ENCODE results near the gene KRTAP5-1.

Gene KRTAP5-1

GRCh38 chr11:1573903-1574237, 11.2 kb downstream of the KRTAP5-1 start:
- H3K4me1 Mint-ChIP-seq (ENCODE audit: low read depth in 2 of 2): peaks cover 23 to 30% of the 10 kb centered on the region in 2 donors
- no peak for DNase-seq
- H3K27ac Mint-ChIP-seq: peak overlapping the region; percentile 95
- H3K27me3 Mint-ChIP-seq: no peaks in the 10 kb centered on the region
- no peak for ATAC-seq (replicated peaks)
- peaks cover 55% of the 10 kb centered on the region for H3K36me3 Mint-ChIP-seq (ENCODE audit: insufficient read depth)
- H3K4me3 Mint-ChIP-seq: peak overlapping the region; percentile 89 to 91
- peaks cover 0 to 3% of the 10 kb centered on the region in 2 donors for H3K9me3 Mint-ChIP-seq

GRCh38 chr11:1573077-1573902, 11.8 kb downstream of the KRTAP5-1 start:
- peak; percentile 42 to 55 (median 43) for DNase-seq
- H3K36me3 Mint-ChIP-seq (ENCODE audit: insufficient read depth): peaks cover 61% of the 10 kb centered on the region
- H3K4me3 Mint-ChIP-seq: peak overlapping the region; percentile 89 to 91
- peaks cover 27 to 35% of the 10 kb centered on the region in 2 donors for H3K4me1 Mint-ChIP-seq (ENCODE audit: low read depth in 2 of 2)
- peak; percentile 21 for ATAC-seq (replicated peaks)
- H3K9me3 Mint-ChIP-seq: peaks cover 0 to 3% of the 10 kb centered on the region in 2 donors
- H3K27ac Mint-ChIP-seq: peak overlapping the region; percentile 95
- no peaks in the 10 kb centered on the region for H3K27me3 Mint-ChIP-seq

- ATAC-seq (replicated peaks) (peak; percentile 52), DNase-seq (peak; percentile 93 to 96 (median 96))
- peaks cover 69% of the 10 kb centered on the region for H3K36me3 Mint-ChIP-seq (ENCODE audit: insufficient read depth)
- H3K9me3 Mint-ChIP-seq: no peaks in the 10 kb centered on the region
- no peaks in the 10 kb centered on the region for H3K27me3 Mint-ChIP-seq
- H3K4me1 Mint-ChIP-seq (ENCODE audit: low read depth in 2 of 2): peaks cover 31 to 35% of the 10 kb centered on the region in 2 donors
- peak within 1 kb of the TSS; percentile 89 to 91 for H3K4me3 Mint-ChIP-seq
- peak within 1 kb of the TSS; percentile 95 for H3K27ac Mint-ChIP-seq
These were observed 12.6 kb downstream of the KRTAP5-1 start, which contains the start of gene DUSP8 for GRCh38 chr11:1572197-1573076. Gene DUSP8 (minus strand): TSS chr11:1572271. CDS start chr11:1565826, 6,445 bp downstream.

- Mint-ChIP-seq H3K27me3 (no peaks in the 10 kb centered on the region), H3K9me3 (no peaks in the 10 kb centered on the region), H3K27ac (no peak overlapping the region), H3K36me3 (ENCODE audit: insufficient read depth) (peaks cover 74% of the 10 kb centered on the region), H3K4me1 (ENCODE audit: low read depth in 2 of 2) (peaks cover 35 to 37% of the 10 kb centered on the region in 2 donors), H3K4me3 (no peak overlapping the region)
- DNase-seq (no peak), ATAC-seq (replicated peaks) (no peak)
These were observed 13.3 kb downstream of the KRTAP5-1 start for GRCh38 chr11:1571760-1572196.

- Mint-ChIP-seq H3K27me3 (no peaks in the 10 kb centered on the region), H3K9me3 (no peaks in the 10 kb centered on the region), H3K4me3 (peak overlapping the region; percentile 73 to 75), H3K27ac (peak overlapping the region; percentile 93), H3K36me3 (ENCODE audit: insufficient read depth) (peaks cover 79% of the 10 kb centered on the region), H3K4me1 (ENCODE audit: low read depth in 2 of 2) (peaks cover 37 to 38% of the 10 kb centered on the region in 2 donors)
- no peak for ATAC-seq (replicated peaks)
- DNase-seq: no peak
These were observed 14.0 kb downstream of the KRTAP5-1 start for GRCh38 chr11:1570896-1571759.

GRCh38 chr11:1570531-1570895, 14.6 kb downstream of the KRTAP5-1 start:
- ATAC-seq (replicated peaks) (no peak), DNase-seq (no peak)
- Mint-ChIP-seq H3K4me1 (ENCODE audit: low read depth in 2 of 2) (peaks cover 37 to 38% of the 10 kb centered on the region in 2 donors), H3K4me3 (peak overlapping the region; percentile 73 to 75), H3K27me3 (no peaks in the 10 kb centered on the region), H3K27ac (peak overlapping the region; percentile 93), H3K9me3 (no peaks in the 10 kb centered on the region), H3K36me3 (ENCODE audit: insufficient read depth) (peaks cover 84% of the 10 kb centered on the region)

GRCh38 chr11:1570001-1570453, 15.1 kb downstream of the KRTAP5-1 start:
- no peak for DNase-seq
- Mint-ChIP-seq H3K27me3 (no peaks in the 10 kb centered on the region), H3K4me1 (ENCODE audit: low read depth in 2 of 2) (peaks cover 37 to 38% of the 10 kb centered on the region in 2 donors), H3K9me3 (no peaks in the 10 kb centered on the region), H3K27ac (peak overlapping the region; percentile 93), H3K4me3 (peak overlapping the region; percentile 73 to 75), H3K36me3 (ENCODE audit: insufficient read depth) (peaks cover 84% of the 10 kb centered on the region)
- ATAC-seq (replicated peaks): no peak

GRCh38 chr11:1569251-1569780, 15.8 kb downstream of the KRTAP5-1 start:
- no peaks in the 10 kb centered on the region for H3K9me3 Mint-ChIP-seq
- H3K27ac Mint-ChIP-seq: peak overlapping the region; percentile 93
- H3K4me3 Mint-ChIP-seq: peak overlapping the region; percentile 73 to 75
- peaks cover 84% of the 10 kb centered on the region for H3K36me3 Mint-ChIP-seq (ENCODE audit: insufficient read depth)
- DNase-seq (no peak), ATAC-seq (replicated peaks) (no peak)
- H3K27me3 Mint-ChIP-seq: no peaks in the 10 kb centered on the region
- peaks cover 37 to 38% of the 10 kb centered on the region in 2 donors for H3K4me1 Mint-ChIP-seq (ENCODE audit: low read depth in 2 of 2)

GRCh38 chr11:1568441-1568911, 16.6 kb downstream of the KRTAP5-1 start:
- DNase-seq: peak; percentile 81 to 86 (median 85)
- Mint-ChIP-seq H3K27me3 (no peaks in the 10 kb centered on the region), H3K9me3 (no peaks in the 10 kb centered on the region), H3K4me3 (peak overlapping the region; percentile 71 to 73), H3K27ac (peak overlapping the region; percentile 93), H3K4me1 (ENCODE audit: low read depth in 2 of 2) (peaks cover 30 to 31% of the 10 kb centered on the region in 2 donors), H3K36me3 (ENCODE audit: insufficient read depth) (peaks cover 84% of the 10 kb centered on the region)
- ATAC-seq (replicated peaks): peak; percentile 54

- Mint-ChIP-seq H3K4me3 (peak overlapping the region; percentile 56 to 71), H3K36me3 (ENCODE audit: insufficient read depth) (peaks cover 84% of the 10 kb centered on the region), H3K27ac (peak overlapping the region; percentile 93), H3K27me3 (no peaks in the 10 kb centered on the region), H3K4me1 (ENCODE audit: low read depth in 2 of 2) (peaks cover 27 to 28% of the 10 kb centered on the region in 2 donors), H3K9me3 (no peaks in the 10 kb centered on the region)
- no peak for DNase-seq
- no peak for ATAC-seq (replicated peaks)
These were observed 17.4 kb downstream of the KRTAP5-1 start for GRCh38 chr11:1567721-1568100.

GRCh38 chr11:1567052-1567720, 17.9 kb downstream of the KRTAP5-1 start:
- no peak for ATAC-seq (replicated peaks)
- H3K9me3 Mint-ChIP-seq: no peaks in the 10 kb centered on the region
- peak overlapping the region; percentile 15 to 56 for H3K4me3 Mint-ChIP-seq
- H3K27ac Mint-ChIP-seq: peak overlapping the region; percentile 93
- no peaks in the 10 kb centered on the region for H3K27me3 Mint-ChIP-seq
- H3K36me3 Mint-ChIP-seq (ENCODE audit: insufficient read depth): peaks cover 88% of the 10 kb centered on the region
- no peak for DNase-seq
- peaks cover 28 to 29% of the 10 kb centered on the region in 2 donors for H3K4me1 Mint-ChIP-seq (ENCODE audit: low read depth in 2 of 2)
